Cardiac muscle cell (in vitro differentiated cells and primary cell): Measurements from ENCODE around the gene IFNA6. TPM values are rescaled to one million over a fixed set of nuclear protein-coding genes. Genes with fewer than 3 reads are reported as not detected.

Experiments
- DNase-seq, 2 donors: peaks; one replicate each; pipeline versions ENCODE4 v3.0.0 to v3.0.0-alpha.2; 2010 to 2017; ENCODE audit warnings: low read depth in 1 of 2, low spot score in 1 of 2
- H3K27ac ChIP-seq: fragments of 200-600 bp; sonication (generic); 2 replicates; pipeline ENCODE4 v1.5.1; 2016
- H3K27me3 ChIP-seq: fragments of 200-600 bp; sonication (generic); 2 replicates; pipeline ENCODE4 v1.6.0; 2016; ENCODE audit warnings: control low read depth
- H3K36me3 ChIP-seq: fragments of 200-600 bp; sonication (generic); 2 replicates; pipeline ENCODE4 v1.5.1; 2016; ENCODE audit warnings: control low read depth
- H3K4me1 ChIP-seq: fragments of 200-600 bp; sonication (generic); 2 replicates; pipeline ENCODE4 v1.8.1; 2017; ENCODE audit warnings: low read depth, mild to moderate bottlenecking, mixed run types
- H3K4me3 ChIP-seq: fragments of 200-600 bp; sonication (generic); 2 replicates; pipeline ENCODE4 v1.5.1; 2016; ENCODE audit warnings: mild to moderate bottlenecking
- H3K9me3 ChIP-seq: fragments of 200-600 bp; sonication (generic); 2 replicates; pipeline ENCODE4 v1.5.1; 2017; ENCODE audit warnings: low read depth, mild to moderate bottlenecking, control low read depth
- CTCF ChIP-seq: IDR thresholded peaks from 2 replicates; pipeline ENCODE4 v1.5.1; 2012; ENCODE audit warnings: low read depth, mild to moderate bottlenecking, low read length
- polyA plus RNA-seq: library from polyadenylated mRNA; unstranded; fragments of >200 nt; fragmentation: Nextera tagmentation; extraction: Ambion mirVana; gene quantifications from 2 replicates; pipeline ENCODE4 v1.2.1, GENCODE V29; 2016
- total RNA-seq: library from RNA; depleted of rRNA; stranded (reverse); fragments of >200 nt; gene quantifications from 2 replicates; pipeline ENCODE4 v1.2.3, GENCODE V29; 2016

IFNA6 gene
- total and polyA plus RNA-seq, 2 experiments from 2014 or later = not detected

- no peaks in the 10 kb centered on the region for H3K4me1 ChIP-seq
- DNase-seq = no peak
- TF ChIP-seq CTCF = no peak
- H3K27ac ChIP-seq = no peak overlapping the region
- H3K9me3 ChIP-seq = no peaks in the 10 kb centered on the region
- H3K4me3 ChIP-seq = no peak overlapping the region
- no peaks in the 10 kb centered on the region for H3K36me3 ChIP-seq
- no peaks in the 10 kb centered on the region for H3K27me3 ChIP-seq
Measured at GRCh38 chr9:21362287-21362686, 11.6 kb upstream of the IFNA6 start.

DNA sequence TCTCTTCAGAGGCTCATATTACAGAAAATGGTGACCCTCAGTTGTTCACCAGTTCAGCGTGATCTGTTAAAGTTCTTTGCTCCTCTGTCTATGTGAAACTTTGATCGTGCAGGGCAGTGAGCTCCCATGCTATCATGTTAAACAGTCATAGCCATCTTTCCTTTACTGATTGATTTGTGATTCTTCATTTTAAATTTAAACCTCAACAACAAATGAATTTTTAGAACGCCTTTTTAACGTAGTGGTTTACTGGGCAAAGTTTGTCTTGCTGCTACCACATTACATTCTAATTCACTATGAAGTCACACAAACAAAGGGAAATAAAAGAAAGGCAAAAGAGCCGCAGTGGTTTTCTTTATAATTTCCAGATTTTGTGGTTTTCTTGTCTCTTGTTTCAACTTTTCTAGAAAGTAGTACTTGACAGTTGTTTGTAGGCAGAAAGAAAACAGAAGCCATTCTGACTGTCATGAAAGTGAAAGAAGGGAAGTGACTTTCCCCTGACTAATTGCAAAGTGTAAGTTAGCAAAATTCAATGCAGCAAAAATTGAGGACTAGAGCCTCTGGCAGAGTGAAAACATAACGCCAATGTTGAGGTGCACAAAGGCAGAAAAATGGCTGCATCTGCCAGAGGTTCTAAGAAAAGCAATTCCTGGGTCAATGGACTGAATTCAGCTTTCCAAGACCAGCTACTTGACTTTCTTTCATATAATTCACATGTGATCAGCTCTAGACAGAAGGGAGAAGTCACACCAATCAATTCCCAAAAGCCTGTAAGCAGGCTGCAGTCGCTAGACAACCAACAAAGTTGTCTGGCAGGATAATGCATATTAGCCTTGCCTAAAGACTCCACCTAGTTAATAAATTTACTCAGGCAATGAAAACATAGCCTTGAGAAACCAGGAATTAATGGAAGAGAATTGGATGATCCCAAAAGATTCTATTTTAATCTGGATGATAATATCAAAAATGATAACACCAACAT lies 7.1 kb upstream of the IFNA6 start:
- Histone ChIP-seq H3K27me3 (no peaks in the 10 kb centered on the region), H3K36me3 (no peaks in the 10 kb centered on the region), H3K4me1 (no peaks in the 10 kb centered on the region), H3K9me3 (no peaks in the 10 kb centered on the region), H3K4me3 (no peak overlapping the region), H3K27ac (no peak overlapping the region)
- TF ChIP-seq CTCF = no peak
- DNase-seq = no peak

GRCh38 chr9:21348430-21348970 lies 2.2 kb downstream of the IFNA6 start:
- DNase-seq = no peak
- Histone ChIP-seq H3K4me1 (no peaks in the 10 kb centered on the region), H3K27ac (no peak overlapping the region), H3K9me3 (no peaks in the 10 kb centered on the region), H3K36me3 (no peaks in the 10 kb centered on the region), H3K27me3 (no peaks in the 10 kb centered on the region), H3K4me3 (no peak overlapping the region)
- no peak for TF ChIP-seq CTCF

DNA sequence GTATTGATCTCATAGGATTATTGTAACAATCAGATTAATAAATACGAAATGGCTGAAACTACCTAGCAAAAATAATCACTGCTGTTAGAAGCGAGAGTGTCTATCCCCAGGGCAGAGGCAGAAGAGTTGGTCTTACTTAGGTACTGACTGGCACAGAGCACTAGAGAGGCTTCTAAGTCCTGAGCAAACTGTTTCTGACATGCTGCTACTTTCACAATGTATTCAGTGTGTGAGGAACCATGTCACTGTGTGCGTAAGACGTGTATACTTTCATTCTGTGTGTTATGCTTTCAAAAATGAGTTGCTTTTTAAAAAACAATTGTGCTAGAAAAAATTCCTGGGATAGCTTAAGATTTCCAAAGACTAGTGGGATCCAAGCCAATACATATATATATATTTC lies 10.0 kb downstream of the IFNA6 start:
- no peak for DNase-seq
- no peak overlapping the region for H3K27ac ChIP-seq
- peaks cover 2% of the 10 kb centered on the region for H3K4me1 ChIP-seq

DNA sequence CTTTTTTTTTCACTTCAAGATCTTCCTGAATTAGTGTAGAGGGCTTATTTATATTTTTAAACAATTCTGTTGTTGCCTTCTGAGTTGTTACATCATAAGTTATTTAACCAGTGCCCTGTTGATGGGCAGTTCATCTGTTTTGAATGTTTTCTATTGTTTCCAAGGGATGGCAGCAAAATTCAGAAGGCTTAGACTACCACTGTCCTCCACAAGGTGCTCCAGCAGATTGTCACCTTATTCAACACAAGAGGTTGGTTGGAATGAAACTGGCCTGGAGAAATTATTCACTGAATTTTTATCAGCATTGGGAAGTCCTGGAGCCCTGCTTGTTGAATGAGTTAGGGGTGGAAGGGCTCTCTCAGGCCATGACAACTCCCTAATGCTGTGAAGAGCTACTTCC lies 14.2 kb downstream of the IFNA6 start:
- no peak overlapping the region for H3K27ac ChIP-seq
- peaks cover 25% of the 10 kb centered on the region for H3K4me1 ChIP-seq
- no peak for DNase-seq
- H3K9me3 ChIP-seq = no peaks in the 10 kb centered on the region
- no peak overlapping the region for H3K4me3 ChIP-seq
- no peaks in the 10 kb centered on the region for H3K27me3 ChIP-seq
- no peak for TF ChIP-seq CTCF
- peaks cover 2% of the 10 kb centered on the region for H3K36me3 ChIP-seq

More for the DNA sequence above, 10.0 kb downstream of the IFNA6 start:
- H3K4me3 ChIP-seq = no peak overlapping the region
- H3K36me3 ChIP-seq = no peaks in the 10 kb centered on the region
- H3K27me3 ChIP-seq = no peaks in the 10 kb centered on the region
- no peaks in the 10 kb centered on the region for H3K9me3 ChIP-seq
- no peak for TF ChIP-seq CTCF
